Upper lobe of right lung (tissue), 1 donor: ENCODE results near the gene TMEM204. TPM values are rescaled to one million over a fixed set of nuclear protein-coding genes. Genes with fewer than 3 reads are reported as not detected.

Source experiments
- ATAC-seq: fragments of 200-7000 bp; cut with Tn5 transposase; one replicate; pipeline ENCODE4 v1.9.1; 2020; ENCODE audit warnings: mild to moderate bottlenecking, moderate library complexity
- DNase-seq: peaks from one replicate; pipeline ENCODE4 v3.0.0-alpha.2; 2020
- H3K27ac ChIP-seq: fragments of 200-600 bp; one replicate; pipeline ENCODE4 v1.8.0; 2022
- H3K27me3 ChIP-seq: fragments of 200-600 bp; one replicate; pipeline ENCODE4 v1.8.0; 2022; ENCODE audit warnings: mild to moderate bottlenecking
- H3K36me3 ChIP-seq: fragments of 200-600 bp; one replicate; pipeline ENCODE4 v1.8.0; 2022
- H3K4me1 ChIP-seq: fragments of 200-600 bp; one replicate; pipeline ENCODE4 v1.8.0; 2022
- H3K4me3 ChIP-seq: fragments of 200-600 bp; one replicate; pipeline ENCODE4 v1.8.0; 2022; ENCODE audit warnings: mild to moderate bottlenecking
- H3K9me3 ChIP-seq: fragments of 200-600 bp; one replicate; pipeline ENCODE4 v1.8.0; 2022
- CTCF ChIP-seq: fragments of 200-600 bp; IDR thresholded peaks from one replicate; pipeline ENCODE4 v1.8.0; 2022; ENCODE audit warnings: antibody characterized with exemption
- intact Hi-C: fragments of 100-400 bp; cut with DNase I; formaldehyde crosslinking; loops from one replicate; pipeline ENCODE4 v1.11.0; 2022
- total RNA-seq: library from RNA; stranded (reverse); fragmentation: NEBNext Ultra II Directional; extraction: Animal tissue kit (Norgen Biotek cat#: 25700); gene quantifications from one replicate; pipeline ENCODE4 v1.2.1, GENCODE V29; 2021
- donor health status: DM: no; HTN: yes; CAD: no; lungs with severe emphysema.

The TMEM204 gene
- total RNA-seq, 1 donor from 2014 or later, result 69.2 TPM

- intact Hi-C loops, result no loop called here
- no peaks in the 10 kb centered on the region for H3K27me3 ChIP-seq
- H3K4me3 ChIP-seq, result peak overlapping the region; percentile 75
- DNase-seq (peak; percentile 62), ATAC-seq (no peak)
- TF ChIP-seq CTCF, result no peak
- peaks cover 50% of the 10 kb centered on the region for H3K36me3 ChIP-seq
- no peaks in the 10 kb centered on the region for H3K9me3 ChIP-seq
- peak overlapping the region; percentile 47 for H3K27ac ChIP-seq
- H3K4me1 ChIP-seq, result peaks cover 20% of the 10 kb centered on the region
Observed at GRCh38 chr16:1537138-1537577, 3.7 kb downstream of the TMEM204 start.

- Histone ChIP-seq H3K4me3 (peak overlapping the region; percentile 75), H3K4me1 (peaks cover 20% of the 10 kb centered on the region), H3K27ac (peak overlapping the region; percentile 47), H3K9me3 (no peaks in the 10 kb centered on the region), H3K27me3 (no peaks in the 10 kb centered on the region), H3K36me3 (peaks cover 57% of the 10 kb centered on the region)
- TF ChIP-seq CTCF, result no peak
- DNase-seq, result no peak
- no peak for ATAC-seq
- intact Hi-C loops, result no loop called here
Observed at GRCh38 chr16:1537763-1538289, 4.4 kb downstream of the TMEM204 start.

GRCh38 chr16:1538804-1539520, 5.5 kb downstream of the TMEM204 start:
- no peak overlapping the region for H3K27ac ChIP-seq
- DNase-seq, result no peak
- intact Hi-C loops, result no loop called here
- peaks cover 60% of the 10 kb centered on the region for H3K36me3 ChIP-seq
- H3K27me3 ChIP-seq, result no peaks in the 10 kb centered on the region
- no peak for ATAC-seq
- H3K9me3 ChIP-seq, result no peaks in the 10 kb centered on the region
- peaks cover 28% of the 10 kb centered on the region for H3K4me1 ChIP-seq
- no peak for TF ChIP-seq CTCF
- H3K4me3 ChIP-seq, result peak overlapping the region; percentile 10

GRCh38 chr16:1539720-1540555, 6.5 kb downstream of the TMEM204 start:
- peaks cover 37% of the 10 kb centered on the region for H3K4me1 ChIP-seq
- DNase-seq (no peak), ATAC-seq (no peak)
- H3K4me3 ChIP-seq, result no peak overlapping the region
- H3K36me3 ChIP-seq, result peaks cover 60% of the 10 kb centered on the region
- TF ChIP-seq CTCF, result no peak
- no peaks in the 10 kb centered on the region for H3K9me3 ChIP-seq
- intact Hi-C loops, result no loop called here
- no peaks in the 10 kb centered on the region for H3K27me3 ChIP-seq
- no peak overlapping the region for H3K27ac ChIP-seq

- intact Hi-C loops, result no loop called here
- no peaks in the 10 kb centered on the region for H3K9me3 ChIP-seq
- peaks cover 57% of the 10 kb centered on the region for H3K36me3 ChIP-seq
- peaks cover 43% of the 10 kb centered on the region for H3K4me1 ChIP-seq
- no peaks in the 10 kb centered on the region for H3K27me3 ChIP-seq
- H3K4me3 ChIP-seq, result no peak overlapping the region
- H3K27ac ChIP-seq, result no peak overlapping the region
- TF ChIP-seq CTCF, result no peak
- ATAC-seq (no peak), DNase-seq (no peak)
Observed at GRCh38 chr16:1540556-1540855, 7.0 kb downstream of the TMEM204 start.
